Dendritic cell treated with granulocyte-macrophage colony-stimulating factor and Interleukin-4, amounts not matched to agents 40 ng/mL and 50 ng/mL, for 4 days (primary cell): ENCODE results near the gene TAF15.

Experiments
- H3K27ac Mint-ChIP-seq: one replicate; pipeline ENCODE4 v1.8.0; 2022; ENCODE audit warnings: mild to moderate bottlenecking, mixed read lengths
- H3K27me3 Mint-ChIP-seq: one replicate; pipeline ENCODE4 v1.8.0; 2022; ENCODE audit warnings: mild to moderate bottlenecking, mixed read lengths
- H3K36me3 Mint-ChIP-seq: one replicate; pipeline ENCODE4 v1.8.0; 2022; ENCODE audit warnings: low read depth, mixed read lengths
- H3K4me1 Mint-ChIP-seq: one replicate; pipeline ENCODE4 v1.8.0; 2022; ENCODE audit warnings: low read depth, mixed read lengths
- H3K4me3 Mint-ChIP-seq: one replicate; pipeline ENCODE4 v1.8.0; 2022; ENCODE audit warnings: mild to moderate bottlenecking, moderate library complexity, mixed read lengths
- H3K9me3 Mint-ChIP-seq: one replicate; pipeline ENCODE4 v1.8.0; 2022; ENCODE audit warnings: mixed read lengths
- intact Hi-C: fragments of 100-400 bp; cut with micrococcal nuclease; formaldehyde crosslinking; loops from one replicate; pipeline ENCODE4 v1.15.0; 2022

Gene TAF15

DNA sequence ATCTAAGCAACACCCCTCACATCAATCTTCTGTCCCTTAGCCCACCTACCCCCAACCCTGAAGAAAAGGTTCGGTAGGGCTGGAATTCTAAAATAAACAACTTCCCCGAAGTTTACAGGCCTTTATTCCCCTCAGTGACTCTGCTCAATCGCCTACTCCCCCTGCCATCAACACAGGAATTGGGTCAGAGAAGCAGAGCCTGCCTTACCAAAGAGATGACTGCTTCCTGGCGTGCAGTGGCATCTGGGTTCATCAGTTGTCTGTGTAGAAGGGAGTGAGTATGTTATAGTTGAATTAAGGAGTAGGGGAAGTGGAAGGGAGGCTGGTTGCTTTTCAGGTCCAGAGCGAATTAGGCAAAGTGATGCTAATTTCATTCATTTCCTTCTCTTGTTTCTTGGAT, 46.7 kb downstream of the TAF15 start:
- Mint-ChIP-seq H3K36me3 (peaks cover 42% of the 10 kb centered on the region), H3K4me1 (no peaks in the 10 kb centered on the region), H3K27ac (no peak overlapping the region), H3K27me3 (no peaks in the 10 kb centered on the region), H3K9me3 (no peaks in the 10 kb centered on the region), H3K4me3 (no peak overlapping the region)
- intact Hi-C loops = no loop called here

- Mint-ChIP-seq H3K36me3 (peaks cover 35% of the 10 kb centered on the region), H3K4me3 (no peak overlapping the region), H3K27ac (no peak overlapping the region), H3K27me3 (no peaks in the 10 kb centered on the region), H3K4me1 (no peaks in the 10 kb centered on the region), H3K9me3 (no peaks in the 10 kb centered on the region)
- intact Hi-C loops = no loop called here
Observed at GRCh38 chr17:35856603-35857002, 47.3 kb downstream of the TAF15 start.

DNA sequence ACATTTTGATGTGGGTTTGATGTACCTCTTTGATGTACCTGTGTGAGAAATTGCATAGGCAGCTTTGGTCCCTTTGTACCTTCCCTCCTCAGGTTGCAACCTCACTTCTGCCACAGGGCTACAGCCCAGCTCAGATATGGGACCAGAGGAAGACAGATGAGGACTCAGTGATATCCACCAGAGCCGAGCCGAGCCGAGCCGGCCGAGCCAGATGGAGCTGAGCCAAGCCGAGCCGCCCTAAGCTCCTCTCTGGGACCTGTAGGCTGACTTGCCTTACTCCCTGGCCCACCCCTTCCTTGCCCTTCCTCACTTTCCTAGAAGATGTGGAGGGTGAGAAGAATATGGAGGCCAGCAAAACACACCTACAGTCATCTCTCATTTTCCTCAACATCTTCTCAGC, 55.6 kb downstream of the TAF15 start:
- Mint-ChIP-seq H3K9me3 (no peaks in the 10 kb centered on the region), H3K4me1 (peaks cover 24% of the 10 kb centered on the region), H3K27me3 (no peaks in the 10 kb centered on the region), H3K36me3 (no peaks in the 10 kb centered on the region), H3K4me3 (no peak overlapping the region), H3K27ac (no peak overlapping the region)
- intact Hi-C loops = no loop called here

- no peaks in the 10 kb centered on the region for H3K9me3 Mint-ChIP-seq
- intact Hi-C loops = no loop called here
- peaks cover 24% of the 10 kb centered on the region for H3K4me1 Mint-ChIP-seq
- H3K36me3 Mint-ChIP-seq = no peaks in the 10 kb centered on the region
- H3K27ac Mint-ChIP-seq = no peak overlapping the region
- no peaks in the 10 kb centered on the region for H3K27me3 Mint-ChIP-seq
- no peak overlapping the region for H3K4me3 Mint-ChIP-seq
Observed at GRCh38 chr17:35865412-35866340, 56.4 kb downstream of the TAF15 start.

GRCh38 chr17:35866341-35866950, 57.2 kb downstream of the TAF15 start:
- H3K4me1 Mint-ChIP-seq = peaks cover 30% of the 10 kb centered on the region
- H3K27me3 Mint-ChIP-seq = no peaks in the 10 kb centered on the region
- no peak overlapping the region for H3K4me3 Mint-ChIP-seq
- no peak overlapping the region for H3K27ac Mint-ChIP-seq
- intact Hi-C loops = no loop called here
- no peaks in the 10 kb centered on the region for H3K9me3 Mint-ChIP-seq
- no peaks in the 10 kb centered on the region for H3K36me3 Mint-ChIP-seq

DNA sequence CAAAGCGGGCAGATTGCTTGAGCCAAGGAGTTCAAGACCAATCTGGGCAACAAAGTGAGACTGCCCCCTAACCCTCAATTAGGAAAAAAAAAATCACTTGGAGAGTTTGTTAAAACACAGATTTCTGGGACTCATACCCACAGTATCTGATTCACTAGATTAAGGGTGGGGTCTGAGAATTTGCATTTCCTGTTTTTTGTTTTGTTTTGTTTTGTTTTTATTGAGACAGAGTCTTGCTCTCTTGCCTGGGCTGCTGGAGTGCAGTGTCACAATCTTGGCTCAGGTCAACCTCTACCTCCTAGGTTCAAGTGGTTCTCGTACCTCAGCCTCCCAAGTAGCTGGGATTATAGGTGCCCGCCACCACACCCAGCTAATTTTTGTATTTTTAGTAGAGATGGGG, 58.3 kb downstream of the TAF15 start:
- intact Hi-C loops = no loop called here
- H3K36me3 Mint-ChIP-seq = no peaks in the 10 kb centered on the region
- H3K4me3 Mint-ChIP-seq = no peak overlapping the region
- H3K27ac Mint-ChIP-seq = no peak overlapping the region
- peaks cover 30% of the 10 kb centered on the region for H3K4me1 Mint-ChIP-seq
- no peaks in the 10 kb centered on the region for H3K27me3 Mint-ChIP-seq
- H3K9me3 Mint-ChIP-seq = no peaks in the 10 kb centered on the region

DNA sequence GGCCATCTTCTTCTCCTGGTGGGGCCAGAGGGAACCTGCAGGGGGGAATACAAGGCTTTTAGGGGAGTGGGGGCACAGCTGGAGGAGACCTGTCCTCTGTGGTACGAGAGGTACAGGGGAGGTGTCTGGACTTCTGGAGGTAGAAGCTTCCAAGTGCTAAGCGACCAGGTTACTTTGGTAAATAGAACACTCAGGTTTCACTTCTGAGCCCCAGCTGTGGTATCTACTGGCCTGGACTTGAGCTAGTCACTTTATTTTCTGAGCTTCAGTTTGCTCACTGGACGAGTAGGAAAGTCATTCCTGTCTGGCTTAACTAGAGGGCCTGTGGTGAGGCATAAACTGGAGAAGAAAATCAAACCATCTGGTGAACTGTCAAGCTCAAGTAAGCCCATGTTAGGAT, 59.5 kb downstream of the TAF15 start, which contains the start of gene HEATR9:
Gene HEATR9, minus strand, starts transcription at position 155 of the 400 bp plus-strand sequence. Its CDS starts 149 bp downstream, at position 6.
- no peaks in the 10 kb centered on the region for H3K36me3 Mint-ChIP-seq
- H3K27ac Mint-ChIP-seq = no peak within 1 kb of the TSS
- no peak within 1 kb of the TSS for H3K4me3 Mint-ChIP-seq
- no peaks in the 10 kb centered on the region for H3K27me3 Mint-ChIP-seq
- peaks cover 25% of the 10 kb centered on the region for H3K4me1 Mint-ChIP-seq
- H3K9me3 Mint-ChIP-seq = no peaks in the 10 kb centered on the region
- intact Hi-C loops = no loop called here

DNA sequence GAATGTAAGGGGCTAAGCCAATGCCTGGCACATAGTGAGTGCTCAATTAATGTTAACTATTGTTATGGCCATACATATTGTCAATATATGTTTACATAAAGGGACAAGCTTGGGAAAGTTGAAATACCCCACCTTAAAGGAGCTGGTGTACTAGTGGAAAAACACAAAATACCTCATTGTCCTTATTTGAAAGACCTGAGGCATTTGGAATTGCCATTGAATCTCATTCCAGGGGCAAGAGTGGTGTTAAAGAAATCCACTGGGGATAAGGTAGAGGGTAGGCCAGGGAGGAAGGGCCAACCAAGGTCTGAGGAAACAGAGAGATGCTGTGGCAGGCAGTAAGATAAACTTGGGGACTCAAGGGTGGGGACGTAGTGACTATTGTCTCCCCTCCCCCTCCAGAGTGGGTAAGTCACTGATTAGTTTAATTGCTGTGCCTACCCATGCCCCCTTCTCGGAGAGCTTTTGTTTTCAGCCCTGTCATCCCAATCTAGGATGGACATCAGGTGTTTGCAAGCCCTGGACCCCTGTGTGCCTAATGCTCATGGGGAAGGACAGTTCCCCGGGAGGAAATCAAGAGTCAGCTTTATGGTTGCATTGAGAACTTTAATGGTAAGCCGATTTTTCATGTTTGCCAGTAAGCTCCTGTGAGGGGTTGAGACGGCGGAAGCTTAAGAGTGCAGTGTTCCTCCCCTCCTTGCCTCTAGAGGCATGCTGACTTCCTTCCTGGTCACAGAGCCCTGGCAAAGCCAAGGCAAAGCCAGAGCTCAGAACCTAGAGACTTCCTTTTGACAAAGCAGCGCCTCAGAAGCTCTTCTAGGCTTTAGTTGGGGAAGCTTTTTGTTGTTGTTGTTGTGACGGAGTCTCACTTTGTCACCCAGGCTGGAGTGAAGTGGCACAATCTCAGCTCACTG, 61.9 kb downstream of the TAF15 start:
- Mint-ChIP-seq H3K27me3 (peaks cover 2% of the 10 kb centered on the region), H3K27ac (no peak overlapping the region), H3K4me3 (no peak overlapping the region), H3K4me1 (peaks cover 25% of the 10 kb centered on the region), H3K36me3 (no peaks in the 10 kb centered on the region), H3K9me3 (no peaks in the 10 kb centered on the region)
- intact Hi-C loops = no loop called here

GRCh38 chr17:35872196-35872980, 63.1 kb downstream of the TAF15 start:
- H3K27ac Mint-ChIP-seq = no peak overlapping the region
- H3K27me3 Mint-ChIP-seq = peaks cover 2% of the 10 kb centered on the region
- H3K4me1 Mint-ChIP-seq = peaks cover 19% of the 10 kb centered on the region
- no peaks in the 10 kb centered on the region for H3K9me3 Mint-ChIP-seq
- no peak overlapping the region for H3K4me3 Mint-ChIP-seq
- intact Hi-C loops = no loop called here
- no peaks in the 10 kb centered on the region for H3K36me3 Mint-ChIP-seq

DNA sequence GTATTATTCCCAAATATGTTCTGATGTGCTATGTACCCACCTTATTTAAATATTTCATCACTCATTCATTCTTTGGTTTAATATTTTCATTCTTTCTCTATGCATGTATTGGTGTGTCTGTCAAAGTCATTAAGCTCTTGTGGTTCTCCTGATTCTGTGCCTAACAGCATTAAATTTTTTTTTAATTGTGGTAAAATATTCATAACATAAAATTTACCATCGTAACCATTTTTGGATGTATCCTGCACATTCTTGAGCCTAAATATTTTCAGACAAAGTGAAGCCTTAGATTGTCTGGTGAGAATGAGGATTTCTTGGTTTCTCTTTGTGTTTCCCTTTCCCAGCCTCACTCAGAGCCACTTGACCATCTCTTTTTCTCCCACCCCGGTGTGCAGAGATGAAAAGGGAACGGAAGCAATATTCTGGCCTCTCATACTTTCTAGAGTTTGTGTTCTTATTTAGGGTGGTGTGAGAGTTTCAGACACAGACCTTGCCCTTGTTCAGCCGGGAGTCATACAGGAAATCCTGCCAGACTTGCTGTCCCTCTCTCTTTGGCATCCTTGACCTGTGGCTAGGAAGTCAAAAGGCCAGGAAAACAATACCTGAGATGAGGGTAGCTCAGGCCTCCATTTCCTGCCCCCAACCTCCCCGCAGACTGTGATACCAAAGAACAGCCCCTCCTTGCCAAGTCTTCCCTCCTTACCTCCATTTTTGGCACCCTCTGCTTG, 66.0 kb downstream of the TAF15 start:
- Mint-ChIP-seq H3K9me3 (no peaks in the 10 kb centered on the region), H3K4me3 (no peak overlapping the region), H3K27ac (no peak overlapping the region), H3K36me3 (no peaks in the 10 kb centered on the region), H3K27me3 (peaks cover 2% of the 10 kb centered on the region), H3K4me1 (peaks cover 31% of the 10 kb centered on the region)
- intact Hi-C loops = no loop called here

GRCh38 chr17:35875800-35876139, 66.5 kb downstream of the TAF15 start:
- no peaks in the 10 kb centered on the region for H3K9me3 Mint-ChIP-seq
- H3K27me3 Mint-ChIP-seq = peaks cover 2% of the 10 kb centered on the region
- H3K4me3 Mint-ChIP-seq = no peak overlapping the region
- no peaks in the 10 kb centered on the region for H3K36me3 Mint-ChIP-seq
- peaks cover 36% of the 10 kb centered on the region for H3K4me1 Mint-ChIP-seq
- H3K27ac Mint-ChIP-seq = no peak overlapping the region
- intact Hi-C loops = no loop called here

DNA sequence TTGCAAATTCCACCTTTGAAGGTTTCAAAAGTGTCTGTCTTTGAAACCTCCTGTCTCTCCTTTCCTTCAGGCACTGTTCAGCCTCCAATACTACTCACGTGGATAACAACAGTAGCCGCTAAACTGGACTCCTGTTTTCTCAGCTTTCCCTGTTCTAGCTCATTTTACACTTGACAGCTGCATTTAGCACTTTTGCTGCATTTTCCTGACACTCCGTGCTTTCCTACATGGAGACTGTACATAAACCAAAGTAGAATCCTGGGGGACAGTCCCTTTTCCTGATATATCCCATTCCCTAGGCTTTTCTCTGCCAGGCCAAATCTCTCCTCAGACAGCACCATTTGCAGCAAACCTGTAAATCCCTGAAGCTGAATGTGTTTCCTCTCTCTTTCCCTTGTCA, 67.2 kb downstream of the TAF15 start:
- peaks cover 2% of the 10 kb centered on the region for H3K27me3 Mint-ChIP-seq
- no peaks in the 10 kb centered on the region for H3K36me3 Mint-ChIP-seq
- H3K4me1 Mint-ChIP-seq = peaks cover 32% of the 10 kb centered on the region
- intact Hi-C loops = no loop called here
- no peak overlapping the region for H3K27ac Mint-ChIP-seq
- no peak overlapping the region for H3K4me3 Mint-ChIP-seq
- H3K9me3 Mint-ChIP-seq = no peaks in the 10 kb centered on the region
